ENCODE data around the gene EXOC4. TPM values are rescaled to one million over a fixed set of nuclear protein-coding genes. Genes with fewer than 3 reads are reported as not detected.

EXOC4 gene
- total and polyA plus RNA-seq, 2 of the 8 experiments (the other 6 are each of a cell fraction or from before 2014, with no cell fraction given) = 27.0 to 67.3 TPM

DNA sequence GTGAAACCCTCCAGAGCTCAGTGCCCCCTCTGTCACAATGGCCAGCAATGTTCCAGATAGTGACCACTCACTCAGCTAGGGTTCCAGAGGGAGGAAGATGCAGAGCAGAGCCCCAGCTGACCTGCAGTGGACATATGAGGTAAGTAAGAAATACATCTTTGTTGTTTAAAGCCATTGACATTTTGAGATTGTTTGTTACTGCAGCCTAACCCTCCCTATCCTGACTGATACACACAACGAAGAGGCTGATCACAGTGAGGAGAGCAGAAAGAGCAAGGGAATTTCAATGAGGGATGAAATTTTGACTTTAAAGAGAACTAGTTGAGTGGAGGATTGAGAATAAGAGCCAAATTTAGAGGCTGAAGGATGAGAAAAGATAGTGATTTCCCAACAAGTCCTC lies 822.9 kb downstream of the EXOC4 start:
- no peak overlapping the region for H3K18ac ChIP-seq (ENCODE audit: extremely low read depth, low read length)
- no peaks in the 10 kb centered on the region; a peak in 1 of 7 replicates for H3K4me1 ChIP-seq (replicated peaks in 1 of 4; ENCODE audit: control insufficient read depth in 3 of 4, insufficient read depth in 4 of 4, low read length in 3 of 4)
- ChIA-PET CTCF (ENCODE audit: partially characterized antibody) (no interaction called here), POLR2A (ENCODE audit: partially characterized antibody) (no interaction called here)
- H2BK15ac ChIP-seq (ENCODE audit: low read length) = no peak overlapping the region
- no peak overlapping the region for H2BK120ac ChIP-seq (replicated peaks; ENCODE audit: low read depth, low read length)
- no peak overlapping the region for H2BK20ac ChIP-seq (ENCODE audit: low read length)
- no peaks in the 10 kb centered on the region for H3K23me2 ChIP-seq (ENCODE audit: low read depth, low read length)
- H2AFZ ChIP-seq (ENCODE audit: low read length) = no peak overlapping the region
- H3K9me3 ChIP-seq (ENCODE audit: insufficient read depth in 2 of 2, low read depth in 1 of 2, low read length in 1 of 2) = peaks cover 0 to 3% of the 10 kb centered on the region in 2 experiments; a peak in 1 of 4 replicates
- no peak overlapping the region for H3K9ac ChIP-seq (replicated peaks in 1 of 4; ENCODE audit: extremely low read depth in 1 of 4, low read depth in 3 of 4, low read length in 3 of 4)
- H3K4me2 ChIP-seq (ENCODE audit: insufficient read depth in 1 of 2, low read depth in 2 of 2, low read length in 2 of 2) = no peak overlapping the region
- FAIRE-seq = no peak
- no peak overlapping the region for H2BK5ac ChIP-seq (ENCODE audit: low read depth, low read length)
- H4K91ac ChIP-seq (replicated peaks; ENCODE audit: insufficient read length, low read length) = no peak overlapping the region
- 87% methylated on average over 1 of the region's 1 CpG; no CpG with 5 or more reads in 1 of the 2 experiments for WGBS, 2 experiments (ENCODE audit: extremely low coverage in 1 of 2, insufficient coverage in 1 of 2, insufficient read length in 1 of 2, insufficient replicate concordance in 2 of 2, low coverage in 1 of 2, low lambda C conversion rate in 2 of 2, missing lambda C conversion rate in 1 of 2)
- no peak overlapping the region for H3K56ac ChIP-seq (replicated peaks; ENCODE audit: insufficient read length, low read depth, low read length)
- H2AK5ac ChIP-seq (ENCODE audit: low read depth, low read length) = no peak overlapping the region
- no peak overlapping the region for H4K8ac ChIP-seq (ENCODE audit: extremely low read depth, insufficient read depth, low read length)
- H3K4me3 ChIP-seq (ENCODE audit: extremely low read depth in 1 of 4, insufficient read depth in 2 of 4, low read depth in 3 of 4, low read length in 4 of 4) = no peak overlapping the region
- no peaks in the 10 kb centered on the region for H3K79me2 ChIP-seq (ENCODE audit: control insufficient read depth in 1 of 2, insufficient read depth in 2 of 2, low read length in 2 of 2)
- no peak overlapping the region for H3K27ac ChIP-seq (ENCODE audit: low read depth, low read length)
- H4K20me1 ChIP-seq (replicated peaks in 1 of 2; ENCODE audit: control insufficient read depth in 1 of 2, insufficient read depth in 2 of 2, low read length in 2 of 2) = no peaks in the 10 kb centered on the region
- H4K5ac ChIP-seq (ENCODE audit: insufficient read length, low read depth, low read length) = no peak overlapping the region
- H3K14ac ChIP-seq (ENCODE audit: insufficient read length) = no peak overlapping the region
- DNase-seq (ENCODE audit: low read depth in 1 of 2, low spot score in 2 of 2) = no peak
- H3K23ac ChIP-seq (ENCODE audit: insufficient read length) = no peak overlapping the region
- no peak overlapping the region for H3K4ac ChIP-seq (replicated peaks; ENCODE audit: insufficient read length, low read depth, low read length)
- no peaks in the 10 kb centered on the region for H3K27me3 ChIP-seq (replicated peaks in 1 of 4; ENCODE audit: control insufficient read depth in 3 of 4, extremely low read depth in 1 of 4, insufficient read depth in 3 of 4, low read length in 3 of 4)
- H3K79me1 ChIP-seq (ENCODE audit: low read depth, low read length) = no peaks in the 10 kb centered on the region
- H3K36me3 ChIP-seq (ENCODE audit: control insufficient read depth in 2 of 4, insufficient read depth in 4 of 4, low read length in 3 of 4) = peaks cover 0 to 8% (median 0%) of the 10 kb centered on the region in 4 experiments; a peak in 1 of 8 replicates
- H2BK12ac ChIP-seq (ENCODE audit: low read depth, low read length) = no peak overlapping the region
- TF ChIP-seq SAP30 (IDR thresholded peaks at IDR 0.05; ENCODE audit: insufficient read depth, insufficient replicate concordance, low read length) = no peak
- no peak for TF ChIP-seq TAF1 (IDR thresholded peaks at IDR 0.05; ENCODE audit: low read depth, low read length)
- TF ChIP-seq NRF1 (IDR thresholded peaks at IDR 0.05; ENCODE audit: low read depth, low read length) = no peak
- no peak for TF ChIP-seq BRCA1 (IDR thresholded peaks at IDR 0.05; ENCODE audit: low read depth, low read length)
- no peak for TF ChIP-seq SIX5 (IDR thresholded peaks at IDR 0.05; ENCODE audit: low read depth, low read length)
- no peak for TF ChIP-seq GABPA (IDR thresholded peaks at IDR 0.05; ENCODE audit: borderline replicate concordance, insufficient read depth, low read length)
- no peak for TF ChIP-seq CREB1 (IDR thresholded peaks at IDR 0.05)
- TF ChIP-seq POU5F1 (IDR thresholded peaks at IDR 0.05; ENCODE audit: low read depth, low read length) = no peak
- no peak for TF ChIP-seq CTBP2 (IDR thresholded peaks at IDR 0.05; ENCODE audit: borderline replicate concordance, insufficient read depth, insufficient read length, low read length)
- TF ChIP-seq RFX5 (IDR thresholded peaks at IDR 0.05; ENCODE audit: borderline replicate concordance, low read depth, low read length) = no peak
- TF ChIP-seq TAF7 (optimal IDR thresholded peaks at IDR 0.05; ENCODE audit: borderline replicate concordance, low read depth, low read length) = no peak
- no peak for TF ChIP-seq POLR2A (IDR thresholded peaks at IDR 0.05; ENCODE audit: control extremely low read depth in 1 of 2, low read depth in 2 of 2, low read length in 2 of 2)
- no peak for TF ChIP-seq KDM1A (IDR thresholded peaks at IDR 0.05; ENCODE audit: borderline replicate concordance, low read length)
- TF ChIP-seq RNF2 (IDR thresholded peaks at IDR 0.05; ENCODE audit: borderline replicate concordance, low read depth, low read length, missing control alignments, poor library complexity, severe bottlenecking) = no peak
